Measurements from ENCODE around the gene WHAMM. TPM values are rescaled to one million over a fixed set of nuclear protein-coding genes. Genes with fewer than 3 reads are reported as not detected.

The WHAMM gene
- total and polyA plus RNA-seq, 2 experiments from 2014 or later = 3.0 to 3.6 TPM

DNA sequence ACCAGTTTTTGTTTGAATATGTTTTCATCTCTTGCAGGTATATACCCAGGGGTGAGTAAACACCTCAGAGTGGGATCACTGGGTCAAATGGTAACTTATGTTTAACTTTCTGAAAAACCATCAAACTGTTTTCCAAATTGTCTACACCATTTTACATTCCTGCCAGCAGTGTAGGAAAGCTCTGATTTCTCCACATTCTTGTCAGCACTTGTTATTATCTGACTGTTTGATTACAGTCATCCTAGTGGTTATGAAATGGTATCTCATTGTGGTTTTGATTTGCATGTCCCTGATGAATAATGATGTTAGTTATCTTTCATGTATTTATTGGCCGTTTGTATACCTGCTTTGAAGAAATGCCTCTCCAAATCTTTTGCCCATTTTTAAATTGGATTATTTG lies 17.4 kb upstream of the WHAMM start:
- WGBS, 2 experiments (ENCODE audit: low coverage in 1 of 2, low lambda C conversion rate in 2 of 2, missing lambda C conversion rate in 2 of 2) = 35 to 49% methylated on average over 1 of the region's 1 CpG
- H3K27me3 ChIP-seq (replicated peaks; ENCODE audit: insufficient read depth) = no peaks in the 10 kb centered on the region

DNA sequence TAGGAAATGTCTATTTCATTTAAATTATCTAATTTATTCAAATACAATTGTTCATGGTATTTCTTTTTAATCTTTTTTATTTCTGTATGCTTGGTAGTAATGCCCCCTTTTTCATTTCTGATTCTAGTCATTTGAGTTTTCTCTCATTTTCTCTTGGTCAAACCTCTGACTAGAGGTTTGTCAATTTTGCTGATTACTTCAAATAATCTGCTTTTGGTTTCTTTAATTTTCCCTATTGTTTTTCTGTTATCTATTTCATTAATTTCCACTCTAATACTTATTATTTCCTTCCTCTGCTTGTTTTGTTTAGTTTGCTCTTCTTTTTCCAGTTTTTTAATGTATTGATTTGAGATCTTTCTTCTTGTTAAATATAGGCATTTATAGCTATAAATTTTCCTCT lies 15.7 kb upstream of the WHAMM start:
- Histone ChIP-seq H3K4me3 (no peak overlapping the region), H3K36me3 (ENCODE audit: low read depth) (no peaks in the 10 kb centered on the region), H4K20me1 (ENCODE audit: insufficient read depth) (no peaks in the 10 kb centered on the region), H3K79me2 (ENCODE audit: insufficient read depth) (no peaks in the 10 kb centered on the region), H3K9me3 (ENCODE audit: low read depth) (no peaks in the 10 kb centered on the region), H3K27ac (no peak overlapping the region), H3K9me2 (ENCODE audit: insufficient read depth) (no peaks in the 10 kb centered on the region), H3K4me2 (ENCODE audit: unreplicated experiment) (no peak overlapping the region), H3K9ac (no peak overlapping the region), H2AFZ (no peak overlapping the region), H3K27me3 (replicated peaks; ENCODE audit: insufficient read depth) (no peaks in the 10 kb centered on the region), H3K4me1 (ENCODE audit: insufficient read depth) (no peaks in the 10 kb centered on the region), H3F3A (ENCODE audit: insufficient read depth) (no peaks in the 10 kb centered on the region)
- TF ChIP-seq EZH2 (IDR thresholded peaks at IDR 0.05; ENCODE audit: insufficient read depth, poor library complexity, severe bottlenecking) (no peak), EZH2phosphoT487 (IDR thresholded peaks at IDR 0.05; ENCODE audit: insufficient read depth, low read depth) (no peak)
- in situ Hi-C loops (cut with MboI) = no loop called here
- DNase-seq = no peak

More for the DNA sequence above, 17.4 kb upstream of the WHAMM start:
- no peaks in the 10 kb centered on the region for H3K4me1 ChIP-seq (ENCODE audit: insufficient read depth)
- no peak overlapping the region for H3K4me3 ChIP-seq
- no peaks in the 10 kb centered on the region for H4K20me1 ChIP-seq (ENCODE audit: insufficient read depth)
- H3K27ac ChIP-seq = no peak overlapping the region
- H3K79me2 ChIP-seq (ENCODE audit: insufficient read depth) = no peaks in the 10 kb centered on the region
- in situ Hi-C loops (cut with MboI) = no loop called here
- TF ChIP-seq EZH2phosphoT487 (IDR thresholded peaks at IDR 0.05; ENCODE audit: insufficient read depth, low read depth) = no peak
- TF ChIP-seq EZH2 (IDR thresholded peaks at IDR 0.05; ENCODE audit: insufficient read depth, poor library complexity, severe bottlenecking) = no peak
- H3K9me2 ChIP-seq (ENCODE audit: insufficient read depth) = no peaks in the 10 kb centered on the region
- no peak overlapping the region for H3K9ac ChIP-seq
- no peaks in the 10 kb centered on the region for H3K36me3 ChIP-seq (ENCODE audit: low read depth)
- no peak for DNase-seq
- H3K4me2 ChIP-seq (ENCODE audit: unreplicated experiment) = no peak overlapping the region
- no peaks in the 10 kb centered on the region for H3F3A ChIP-seq (ENCODE audit: insufficient read depth)
- no peaks in the 10 kb centered on the region for H3K9me3 ChIP-seq (ENCODE audit: low read depth)
- no peak overlapping the region for H2AFZ ChIP-seq

DNA sequence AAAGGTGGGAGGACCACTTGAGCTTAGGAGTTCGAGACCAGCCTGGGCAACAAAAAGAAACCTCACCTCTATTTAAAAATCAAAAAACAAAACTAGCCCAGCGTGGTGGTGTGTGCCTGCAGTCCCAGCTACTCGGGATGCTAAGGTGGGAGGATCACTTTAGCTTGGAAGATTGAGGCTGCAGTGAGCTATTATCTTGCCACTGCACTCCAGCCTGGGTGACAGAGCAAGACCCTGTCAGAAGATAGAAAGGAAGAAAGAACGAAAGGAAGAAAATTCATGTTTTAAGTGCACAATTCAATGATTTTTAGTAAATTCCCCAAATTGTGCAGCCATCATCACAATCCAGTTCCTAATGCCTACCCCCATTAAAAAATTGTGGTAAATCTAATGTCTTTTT lies 11.3 kb upstream of the WHAMM start:
- H3K79me2 ChIP-seq (ENCODE audit: insufficient read depth) = no peaks in the 10 kb centered on the region
- H3K9ac ChIP-seq = no peak overlapping the region
- H2AFZ ChIP-seq = no peak overlapping the region
- WGBS, 2 experiments (ENCODE audit: low coverage in 1 of 2, low lambda C conversion rate in 2 of 2, missing lambda C conversion rate in 2 of 2) = 58 to 63% methylated on average over 4 of the region's 4 CpGs
- H3K27me3 ChIP-seq (replicated peaks; ENCODE audit: insufficient read depth) = no peaks in the 10 kb centered on the region
- H3K36me3 ChIP-seq (ENCODE audit: low read depth) = no peaks in the 10 kb centered on the region
- no peaks in the 10 kb centered on the region for H3F3A ChIP-seq (ENCODE audit: insufficient read depth)
- no peaks in the 10 kb centered on the region for H4K20me1 ChIP-seq (ENCODE audit: insufficient read depth)
- no peak overlapping the region for H3K4me2 ChIP-seq (ENCODE audit: unreplicated experiment)
- H3K9me3 ChIP-seq (ENCODE audit: low read depth) = no peaks in the 10 kb centered on the region
- TF ChIP-seq EZH2phosphoT487 (IDR thresholded peaks at IDR 0.05; ENCODE audit: insufficient read depth, low read depth) = no peak
- no peak for TF ChIP-seq EZH2 (IDR thresholded peaks at IDR 0.05; ENCODE audit: insufficient read depth, poor library complexity, severe bottlenecking)
- H3K9me2 ChIP-seq (ENCODE audit: insufficient read depth) = no peaks in the 10 kb centered on the region
- in situ Hi-C loops (cut with MboI) = no loop called here
- no peak overlapping the region for H3K27ac ChIP-seq
- no peak overlapping the region for H3K4me3 ChIP-seq
- DNase-seq = no peak
- H3K4me1 ChIP-seq (ENCODE audit: insufficient read depth) = no peaks in the 10 kb centered on the region

DNA sequence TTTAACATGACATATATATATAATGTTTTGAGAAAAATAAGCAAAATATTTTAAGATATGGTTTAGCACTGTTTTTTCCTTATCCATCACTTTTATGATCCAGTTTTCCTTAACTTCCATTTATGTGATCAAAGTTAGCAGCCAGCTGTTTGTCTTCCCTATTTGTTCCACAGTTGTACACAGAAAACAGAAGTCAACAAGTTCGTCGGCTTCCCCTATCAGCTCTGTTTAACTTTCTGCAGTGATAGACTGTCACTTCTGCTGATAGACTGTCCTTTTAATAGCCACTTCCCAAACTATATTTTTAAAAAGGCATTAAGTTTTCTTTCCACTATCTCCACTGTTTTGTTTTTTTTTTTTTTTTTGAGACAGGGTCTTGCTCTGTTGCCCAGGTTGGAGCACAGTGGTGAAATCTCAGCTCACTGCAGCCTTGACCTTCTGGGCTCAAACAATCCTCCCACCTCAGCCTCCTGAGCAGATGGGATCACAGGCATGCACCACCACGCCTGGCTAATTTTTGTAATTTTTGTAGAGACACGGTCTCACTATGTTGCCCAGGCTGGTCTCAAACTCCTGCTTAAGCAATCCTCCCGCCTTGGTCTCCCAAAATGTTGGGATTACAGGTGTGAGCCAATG lies 10.8 kb upstream of the WHAMM start:
- Histone ChIP-seq H3K36me3 (ENCODE audit: low read depth) (no peaks in the 10 kb centered on the region), H3K27ac (no peak overlapping the region), H2AFZ (no peak overlapping the region), H3K9ac (no peak overlapping the region), H3K27me3 (replicated peaks; ENCODE audit: insufficient read depth) (no peaks in the 10 kb centered on the region), H3K9me3 (ENCODE audit: low read depth) (no peaks in the 10 kb centered on the region), H3K4me3 (no peak overlapping the region), H4K20me1 (ENCODE audit: insufficient read depth) (no peaks in the 10 kb centered on the region), H3F3A (ENCODE audit: insufficient read depth) (no peaks in the 10 kb centered on the region), H3K4me2 (ENCODE audit: unreplicated experiment) (no peak overlapping the region), H3K9me2 (ENCODE audit: insufficient read depth) (no peaks in the 10 kb centered on the region), H3K4me1 (ENCODE audit: insufficient read depth) (no peaks in the 10 kb centered on the region), H3K79me2 (ENCODE audit: insufficient read depth) (no peaks in the 10 kb centered on the region)
- TF ChIP-seq EZH2phosphoT487 (IDR thresholded peaks at IDR 0.05; ENCODE audit: insufficient read depth, low read depth) = no peak
- TF ChIP-seq EZH2 (IDR thresholded peaks at IDR 0.05; ENCODE audit: insufficient read depth, poor library complexity, severe bottlenecking) = no peak
- DNase-seq = no peak
- 40 to 41% methylated on average over 5 of the region's 5 CpGs for WGBS, 2 experiments (ENCODE audit: low coverage in 1 of 2, low lambda C conversion rate in 2 of 2, missing lambda C conversion rate in 2 of 2)
- in situ Hi-C loops (cut with MboI) = no loop called here
